Neural progenitor cell (in vitro differentiated cells): ENCODE data around the gene IFNA5.

ENCODE experiments used
- EZH2 ChIP-seq: fragments of 200-600 bp; sonication (generic); IDR thresholded peaks from 2 replicates; pipeline ENCODE4 v1.6.1; 2017; ENCODE audit warnings: antibody characterized with exemption, mild to moderate bottlenecking, moderate library complexity
- TF ChIP-seq, protein P1 (sequence below): fragments of 200-600 bp; sonication (generic); IDR thresholded peaks from 2 replicates; pipeline ENCODE4 v1.5.1; 2017; ENCODE audit warnings: antibody characterized with exemption, mild to moderate bottlenecking

DNA sequence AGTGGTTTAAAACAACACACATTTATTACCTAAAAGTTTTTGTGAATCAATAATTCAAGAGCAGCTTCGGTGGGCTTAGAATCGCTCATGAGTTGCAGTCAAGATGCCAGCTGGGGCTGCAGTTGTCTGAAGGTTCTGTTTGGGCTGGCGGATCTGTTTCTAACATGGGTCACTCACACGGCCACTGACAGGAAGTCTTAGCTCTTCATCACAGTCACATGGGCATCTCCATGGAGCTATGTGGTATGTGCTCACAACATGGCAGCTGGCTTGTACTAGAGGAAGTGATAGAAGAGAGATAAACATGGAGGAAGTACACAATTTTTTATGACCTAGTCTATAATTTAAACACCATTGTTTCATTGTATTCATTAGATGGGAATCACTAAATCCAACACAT is 18.9 kb upstream of the IFNA5 start:
- TF ChIP-seq, protein P1, sequence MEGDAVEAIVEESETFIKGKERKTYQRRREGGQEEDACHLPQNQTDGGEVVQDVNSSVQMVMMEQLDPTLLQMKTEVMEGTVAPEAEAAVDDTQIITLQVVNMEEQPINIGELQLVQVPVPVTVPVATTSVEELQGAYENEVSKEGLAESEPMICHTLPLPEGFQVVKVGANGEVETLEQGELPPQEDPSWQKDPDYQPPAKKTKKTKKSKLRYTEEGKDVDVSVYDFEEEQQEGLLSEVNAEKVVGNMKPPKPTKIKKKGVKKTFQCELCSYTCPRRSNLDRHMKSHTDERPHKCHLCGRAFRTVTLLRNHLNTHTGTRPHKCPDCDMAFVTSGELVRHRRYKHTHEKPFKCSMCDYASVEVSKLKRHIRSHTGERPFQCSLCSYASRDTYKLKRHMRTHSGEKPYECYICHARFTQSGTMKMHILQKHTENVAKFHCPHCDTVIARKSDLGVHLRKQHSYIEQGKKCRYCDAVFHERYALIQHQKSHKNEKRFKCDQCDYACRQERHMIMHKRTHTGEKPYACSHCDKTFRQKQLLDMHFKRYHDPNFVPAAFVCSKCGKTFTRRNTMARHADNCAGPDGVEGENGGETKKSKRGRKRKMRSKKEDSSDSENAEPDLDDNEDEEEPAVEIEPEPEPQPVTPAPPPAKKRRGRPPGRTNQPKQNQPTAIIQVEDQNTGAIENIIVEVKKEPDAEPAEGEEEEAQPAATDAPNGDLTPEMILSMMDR = no peak
- TF ChIP-seq EZH2 = no peak
